Fibroblast of lung (primary cell): ENCODE data around the gene TLL1. TPM values are rescaled to one million over a fixed set of nuclear protein-coding genes. Genes with fewer than 3 reads are reported as not detected.

Source experiments
- DNase-seq, 2 donors: peaks; one replicate each; pipeline versions ENCODE4 v3.0.0 to v3.0.0-alpha.2; 2010; ENCODE audit warnings: low read depth in 2 of 2
- H2AFZ ChIP-seq: 2 replicates; pipeline ENCODE4 v1.5.1; 2012; ENCODE audit warnings: low read length, control low read depth, inconsistent platforms
- H3K27ac ChIP-seq: 2 replicates; pipeline ENCODE4 v1.5.1; 2011; ENCODE audit warnings: low read length, control low read depth; ENCODE audit not compliant: insufficient read depth
- H3K27me3 ChIP-seq: 2 replicates; pipeline ENCODE4 v1.5.1; 2011; ENCODE audit warnings: mild to moderate bottlenecking, low read length; ENCODE audit not compliant: control insufficient read depth, insufficient read depth
- H3K36me3 ChIP-seq: 2 replicates; pipeline ENCODE4 v1.5.1; 2011; ENCODE audit warnings: low read length; ENCODE audit not compliant: control insufficient read depth, insufficient read depth
- H3K4me1 ChIP-seq: 2 replicates; pipeline ENCODE4 v1.5.1; 2011; ENCODE audit warnings: low read length; ENCODE audit not compliant: control insufficient read depth, insufficient read depth; ENCODE audit errors: extremely low read depth
- H3K4me2 ChIP-seq: 2 replicates; pipeline ENCODE4 v1.5.1; 2011; ENCODE audit warnings: low read length, control low read depth; ENCODE audit not compliant: insufficient read depth; ENCODE audit errors: extremely low read depth
- H3K4me3 ChIP-seq, 4 experiments: fragments of 200-600 bp in 1 of 4; sonication (generic) in 1 of 4; replicated peaks in 1 of 4; 2 replicates each; pipeline ENCODE4 v1.5.1; 2011 to 2016; ENCODE audit warnings: low read length in 4 of 4, low read depth in 3 of 4, mild to moderate bottlenecking in 3 of 4, control low read depth in 2 of 4, inconsistent platforms in 1 of 4, mixed read lengths in 1 of 4; ENCODE audit not compliant: insufficient read depth in 1 of 4; ENCODE audit errors: control extremely low read depth in 1 of 4
- H3K79me2 ChIP-seq: 2 replicates; pipeline ENCODE4 v1.5.1; 2012; ENCODE audit warnings: mild to moderate bottlenecking, low read length, inconsistent platforms; ENCODE audit not compliant: control insufficient read depth, insufficient read depth
- H3K9ac ChIP-seq: 2 replicates; pipeline ENCODE4 v1.5.1; 2011; ENCODE audit warnings: mild to moderate bottlenecking, low read length, control low read depth; ENCODE audit not compliant: insufficient read depth
- H3K9me3 ChIP-seq: 2 replicates; pipeline ENCODE4 v1.5.1; 2012; ENCODE audit warnings: low read depth, low read length; ENCODE audit not compliant: control insufficient read depth, insufficient read depth
- H4K20me1 ChIP-seq: 2 replicates; pipeline ENCODE4 v1.5.1; 2011; ENCODE audit warnings: low read length; ENCODE audit not compliant: control insufficient read depth, insufficient read depth; ENCODE audit errors: extremely low read depth
- EZH2 ChIP-seq: IDR thresholded peaks from 2 replicates; pipeline ENCODE4 v1.5.1; 2012; ENCODE audit warnings: low read length, control low read depth, mild to moderate bottlenecking; ENCODE audit errors: missing control alignments
- polyA plus RNA-seq, 2 donors: library from polyadenylated mRNA; depleted of rRNA in 1 of 2; stranded (reverse) in 1 of 2; unstranded in 1 of 2; fragments of >200 nt; gene quantifications; 2 replicates each; pipeline ENCODE4 v1.2.1, GENCODE V29; 2011 to 2012; ENCODE audit warnings: missing spikeins in 1 of 2
- total RNA-seq: library from RNA; depleted of rRNA; stranded (reverse); fragments of >200 nt; gene quantifications from 2 replicates; pipeline ENCODE4 v1.2.1, GENCODE V29; 2014
- TF ChIP-seq, protein P1 (sequence below), 2 donors: IDR thresholded peaks in 1 of 2; conservative IDR thresholded peaks in 1 of 2; 1 replicate in 1 of 2; 2 replicates in 1 of 2; pipeline ENCODE4 v1.5.1; 2011 to 2012; ENCODE audit warnings: low read length in 2 of 2, control low read depth in 1 of 2, inconsistent platforms in 1 of 2, low read depth in 1 of 2, mild to moderate bottlenecking in 1 of 2

TLL1 gene
- total and polyA plus RNA-seq, 2 donors (not counting 1 experiment from before 2014, with no cell fraction given) = 0.33 to 2.7 TPM

DNA sequence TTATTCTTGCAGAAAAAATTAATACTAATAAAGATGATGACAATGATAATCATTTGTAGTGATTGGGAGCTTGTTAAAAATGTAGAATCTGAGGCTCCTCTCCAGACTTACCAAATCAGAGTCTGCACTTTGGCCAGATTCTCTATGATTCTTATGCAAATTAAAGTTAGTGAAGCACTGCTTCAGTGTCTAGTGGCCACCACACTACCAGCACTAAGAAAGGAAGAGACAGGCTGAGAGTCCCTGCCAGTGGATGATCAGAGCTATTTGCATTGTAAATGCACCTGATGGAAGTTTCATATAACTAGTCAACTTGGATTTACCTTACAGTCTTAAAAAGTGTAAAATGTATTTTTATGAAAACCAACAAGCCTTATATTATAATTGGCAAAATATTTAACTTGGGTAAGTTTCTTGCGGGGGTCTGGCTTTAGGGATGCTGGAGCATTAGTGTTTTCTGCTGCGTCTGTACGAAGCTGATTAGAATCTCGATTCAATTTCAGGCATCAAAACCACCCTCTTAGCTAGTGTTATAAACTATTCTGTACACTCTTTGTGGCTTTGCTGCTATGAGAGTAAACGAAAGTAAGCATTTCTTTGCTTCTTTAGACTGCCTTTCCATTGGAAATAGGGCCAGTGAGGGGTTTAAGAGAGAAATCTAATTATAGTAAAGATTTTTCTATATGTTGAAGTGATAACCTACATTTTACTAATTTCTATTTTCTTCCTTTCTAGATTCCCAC lies 114.1 kb downstream of the TLL1 start:
- no peak overlapping the region for H3K4me3 ChIP-seq
- no peaks in the 10 kb centered on the region for H3K79me2 ChIP-seq
- H3K36me3 ChIP-seq = no peaks in the 10 kb centered on the region
- H3K27me3 ChIP-seq = no peaks in the 10 kb centered on the region
- H2AFZ ChIP-seq = no peak overlapping the region
- H3K27ac ChIP-seq = no peak overlapping the region
- H3K4me1 ChIP-seq = no peaks in the 10 kb centered on the region
- no peak overlapping the region for H3K4me2 ChIP-seq
- no peaks in the 10 kb centered on the region for H3K9me3 ChIP-seq
- no peak for TF ChIP-seq EZH2
- TF ChIP-seq, protein P1, sequence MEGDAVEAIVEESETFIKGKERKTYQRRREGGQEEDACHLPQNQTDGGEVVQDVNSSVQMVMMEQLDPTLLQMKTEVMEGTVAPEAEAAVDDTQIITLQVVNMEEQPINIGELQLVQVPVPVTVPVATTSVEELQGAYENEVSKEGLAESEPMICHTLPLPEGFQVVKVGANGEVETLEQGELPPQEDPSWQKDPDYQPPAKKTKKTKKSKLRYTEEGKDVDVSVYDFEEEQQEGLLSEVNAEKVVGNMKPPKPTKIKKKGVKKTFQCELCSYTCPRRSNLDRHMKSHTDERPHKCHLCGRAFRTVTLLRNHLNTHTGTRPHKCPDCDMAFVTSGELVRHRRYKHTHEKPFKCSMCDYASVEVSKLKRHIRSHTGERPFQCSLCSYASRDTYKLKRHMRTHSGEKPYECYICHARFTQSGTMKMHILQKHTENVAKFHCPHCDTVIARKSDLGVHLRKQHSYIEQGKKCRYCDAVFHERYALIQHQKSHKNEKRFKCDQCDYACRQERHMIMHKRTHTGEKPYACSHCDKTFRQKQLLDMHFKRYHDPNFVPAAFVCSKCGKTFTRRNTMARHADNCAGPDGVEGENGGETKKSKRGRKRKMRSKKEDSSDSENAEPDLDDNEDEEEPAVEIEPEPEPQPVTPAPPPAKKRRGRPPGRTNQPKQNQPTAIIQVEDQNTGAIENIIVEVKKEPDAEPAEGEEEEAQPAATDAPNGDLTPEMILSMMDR (conservative IDR thresholded peaks at IDR 0.05 in 1 of 2, IDR thresholded peaks at IDR 0.05 in 1 of 2; ENCODE audit: low read depth in 1 of 2, low read length in 2 of 2) = no peak
- no peaks in the 10 kb centered on the region for H4K20me1 ChIP-seq
- no peak for DNase-seq
- no peak overlapping the region for H3K9ac ChIP-seq

- no peaks in the 10 kb centered on the region for H3K9me3 ChIP-seq
- no peak overlapping the region for H2AFZ ChIP-seq
- H3K4me2 ChIP-seq = no peak overlapping the region
- TF ChIP-seq, protein P1 (conservative IDR thresholded peaks at IDR 0.05 in 1 of 2, IDR thresholded peaks at IDR 0.05 in 1 of 2; ENCODE audit: low read depth in 1 of 2, low read length in 2 of 2) = no peak
- TF ChIP-seq EZH2 = no peak
- H3K36me3 ChIP-seq = no peaks in the 10 kb centered on the region
- no peak overlapping the region for H3K9ac ChIP-seq
- no peaks in the 10 kb centered on the region for H3K79me2 ChIP-seq
- no peaks in the 10 kb centered on the region for H3K4me1 ChIP-seq
- no peak overlapping the region for H3K27ac ChIP-seq
- no peaks in the 10 kb centered on the region for H4K20me1 ChIP-seq
- no peaks in the 10 kb centered on the region for H3K27me3 ChIP-seq
- H3K4me3 ChIP-seq = no peak overlapping the region
- DNase-seq = peak; percentile 2 to 60
These were observed 118.5 kb downstream of the TLL1 start for GRCh38 chr4:165991325-165992180.

GRCh38 chr4:165992283-165992682 lies 119.2 kb downstream of the TLL1 start:
- no peak for DNase-seq
- H3K9ac ChIP-seq = no peak overlapping the region
- no peaks in the 10 kb centered on the region for H3K36me3 ChIP-seq
- no peak overlapping the region for H2AFZ ChIP-seq
- H3K4me1 ChIP-seq = no peaks in the 10 kb centered on the region
- no peaks in the 10 kb centered on the region for H3K79me2 ChIP-seq
- no peaks in the 10 kb centered on the region for H3K9me3 ChIP-seq
- no peaks in the 10 kb centered on the region for H3K27me3 ChIP-seq
- H4K20me1 ChIP-seq = no peaks in the 10 kb centered on the region
- no peak overlapping the region for H3K4me2 ChIP-seq
- H3K27ac ChIP-seq = no peak overlapping the region
- H3K4me3 ChIP-seq = no peak overlapping the region
- TF ChIP-seq EZH2 = no peak
- TF ChIP-seq, protein P1 (conservative IDR thresholded peaks at IDR 0.05 in 1 of 2, IDR thresholded peaks at IDR 0.05 in 1 of 2; ENCODE audit: low read depth in 1 of 2, low read length in 2 of 2) = no peak
